GM12872 (cell line): Measurements from ENCODE around the gene MBTPS2.

Experiments used
- TF ChIP-seq, protein P1 (sequence below): IDR thresholded peaks from 3 replicates; pipeline ENCODE4 v1.5.1; 2011; ENCODE audit warnings: low read depth, mild to moderate bottlenecking, low read length, moderate library complexity; ENCODE audit not compliant: insufficient read depth

MBTPS2 gene

DNA sequence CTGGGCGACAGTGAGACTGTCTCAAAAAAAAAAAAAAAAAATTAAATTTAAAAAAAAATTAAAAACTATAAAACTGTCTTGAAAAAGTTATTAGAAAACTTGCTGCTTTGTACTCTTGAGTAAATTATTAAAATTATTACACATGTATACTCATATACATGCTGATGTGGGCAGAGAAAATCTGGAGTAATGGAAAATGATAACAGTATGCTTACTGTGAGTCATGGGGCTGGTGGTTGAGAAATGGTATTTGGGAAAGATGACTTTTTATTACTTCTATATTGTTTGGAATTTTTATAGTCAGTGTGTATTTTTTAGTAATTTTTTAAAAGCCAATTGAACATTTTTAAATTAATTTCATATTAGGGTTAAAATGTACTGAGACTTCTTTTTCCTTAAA lies 23.8 kb downstream of the MBTPS2 start:
- TF ChIP-seq, protein P1, sequence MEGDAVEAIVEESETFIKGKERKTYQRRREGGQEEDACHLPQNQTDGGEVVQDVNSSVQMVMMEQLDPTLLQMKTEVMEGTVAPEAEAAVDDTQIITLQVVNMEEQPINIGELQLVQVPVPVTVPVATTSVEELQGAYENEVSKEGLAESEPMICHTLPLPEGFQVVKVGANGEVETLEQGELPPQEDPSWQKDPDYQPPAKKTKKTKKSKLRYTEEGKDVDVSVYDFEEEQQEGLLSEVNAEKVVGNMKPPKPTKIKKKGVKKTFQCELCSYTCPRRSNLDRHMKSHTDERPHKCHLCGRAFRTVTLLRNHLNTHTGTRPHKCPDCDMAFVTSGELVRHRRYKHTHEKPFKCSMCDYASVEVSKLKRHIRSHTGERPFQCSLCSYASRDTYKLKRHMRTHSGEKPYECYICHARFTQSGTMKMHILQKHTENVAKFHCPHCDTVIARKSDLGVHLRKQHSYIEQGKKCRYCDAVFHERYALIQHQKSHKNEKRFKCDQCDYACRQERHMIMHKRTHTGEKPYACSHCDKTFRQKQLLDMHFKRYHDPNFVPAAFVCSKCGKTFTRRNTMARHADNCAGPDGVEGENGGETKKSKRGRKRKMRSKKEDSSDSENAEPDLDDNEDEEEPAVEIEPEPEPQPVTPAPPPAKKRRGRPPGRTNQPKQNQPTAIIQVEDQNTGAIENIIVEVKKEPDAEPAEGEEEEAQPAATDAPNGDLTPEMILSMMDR = no peak

DNA sequence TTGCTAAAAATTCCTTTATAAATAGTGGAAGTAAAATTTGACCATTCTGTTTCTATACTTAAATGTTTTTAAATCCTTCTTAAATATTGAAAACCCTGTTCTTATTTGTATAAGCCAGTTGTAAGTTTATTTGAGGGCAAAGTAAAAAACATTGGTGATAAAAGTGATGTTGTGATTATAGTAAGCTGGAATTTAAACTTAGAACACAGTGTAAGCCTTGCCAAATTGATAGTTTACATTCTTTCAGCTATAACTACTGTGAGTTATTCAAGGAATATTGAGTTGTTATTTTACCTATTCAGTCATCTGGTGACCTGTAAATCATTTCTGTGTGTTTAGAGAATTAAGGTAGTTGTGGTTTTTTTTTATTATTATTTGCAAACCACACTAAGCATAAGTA lies 26.0 kb downstream of the MBTPS2 start:
- TF ChIP-seq, protein P1 = no peak

DNA sequence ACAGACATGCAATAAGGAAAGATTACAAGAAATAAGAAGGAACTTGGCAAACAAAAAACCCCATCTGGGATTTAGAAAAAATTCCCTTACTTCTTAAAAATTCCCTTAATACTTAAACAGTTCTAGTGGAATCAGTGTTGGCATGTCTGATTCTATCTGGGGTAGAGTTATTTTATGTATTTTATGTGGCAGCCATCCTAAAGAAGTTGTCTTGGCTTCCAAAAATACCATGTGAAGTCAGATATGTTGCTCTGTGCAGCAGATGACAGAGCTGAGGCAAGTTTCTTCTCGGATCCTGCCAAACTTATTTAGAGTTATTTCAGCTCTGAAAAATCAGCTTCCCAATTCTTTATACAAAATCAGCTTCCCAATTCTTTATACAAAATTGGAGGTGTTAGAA lies 31.1 kb downstream of the MBTPS2 start:
- TF ChIP-seq, protein P1 = no peak

DNA sequence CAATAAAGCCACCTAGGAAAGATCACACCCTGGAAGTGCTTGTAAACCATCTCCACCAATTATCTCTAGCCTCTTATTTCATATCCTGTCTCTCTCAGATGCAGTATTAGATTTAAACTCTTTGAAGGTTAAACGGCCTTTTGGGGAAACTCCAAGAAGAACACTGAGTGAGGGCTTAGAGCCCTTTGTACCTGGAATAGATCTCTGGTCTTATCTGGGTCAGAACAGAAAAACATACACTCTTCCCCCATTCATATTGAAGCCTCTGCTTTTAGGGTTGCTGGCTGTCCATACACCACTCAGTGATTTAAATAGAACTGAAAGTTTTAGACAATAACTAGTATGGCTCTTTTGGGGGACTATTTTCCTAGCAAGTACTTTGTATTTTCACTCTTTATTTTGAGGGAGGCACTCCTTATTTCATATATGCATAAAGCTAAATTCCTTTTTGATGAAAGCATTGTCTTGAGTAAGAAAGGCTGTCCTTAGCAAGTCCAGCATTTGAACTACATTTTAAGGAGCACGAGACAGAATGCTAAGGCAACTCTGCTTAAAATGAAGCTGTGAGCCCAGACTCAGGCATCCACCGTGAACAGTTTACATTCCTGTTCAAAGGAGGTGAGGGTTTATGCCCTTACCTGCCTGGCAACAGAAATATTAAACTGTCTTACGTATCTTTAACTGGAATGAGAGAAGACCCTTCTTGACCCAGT lies 33.8 kb downstream of the MBTPS2 start:
- TF ChIP-seq, protein P1 = no peak

- TF ChIP-seq, protein P1 = no peak
Measured at GRCh38 chrX:21875013-21875412, 35.6 kb downstream of the MBTPS2 start.

DNA sequence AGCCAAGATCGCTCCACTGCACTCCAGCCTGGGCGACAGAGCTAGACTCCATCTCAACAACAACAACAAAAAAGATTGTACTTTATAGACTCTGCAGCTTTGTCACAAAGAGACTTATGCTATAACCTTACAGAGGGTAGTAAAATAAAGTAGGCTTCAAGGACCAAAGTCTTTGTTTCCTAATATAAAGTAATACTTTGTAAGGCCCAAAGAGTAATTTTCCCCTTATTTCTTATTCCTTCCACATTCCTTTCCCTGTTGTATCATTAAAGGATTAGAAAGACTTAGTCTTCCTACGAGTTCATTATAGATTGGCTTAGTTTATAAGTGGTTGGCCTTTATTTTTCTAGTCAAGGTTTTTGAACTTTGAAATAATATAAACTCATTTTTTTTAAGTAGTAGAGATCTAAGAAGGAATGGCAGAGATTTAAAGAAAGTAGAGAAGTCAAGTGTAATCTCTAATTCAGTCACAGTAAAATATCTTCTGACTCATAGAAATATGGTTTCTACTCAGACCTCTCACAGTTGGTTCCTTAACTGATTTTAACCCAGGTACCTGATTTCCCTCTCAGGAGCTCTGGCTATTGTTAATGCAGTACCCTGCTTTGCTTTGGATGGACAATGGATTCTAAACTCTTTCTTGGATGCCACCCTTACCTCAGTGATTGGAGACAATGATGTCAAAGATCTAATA lies 42.6 kb downstream of the MBTPS2 start:
- TF ChIP-seq, protein P1 = no peak

GRCh38 chrX:21883258-21883657 lies 43.8 kb downstream of the MBTPS2 start:
- TF ChIP-seq, protein P1 = no peak
